CMK (cell line): ENCODE results near the gene POU2AF1.

Experiments used
- DNase-seq: peaks from one replicate; pipeline ENCODE4 v3.0.0-alpha.2; 2010; ENCODE audit warnings: low read depth

The POU2AF1 gene

GRCh38 chr11:111360150-111361043 is 18.7 kb downstream of the POU2AF1 start:
- DNase-seq: no peak

DNA sequence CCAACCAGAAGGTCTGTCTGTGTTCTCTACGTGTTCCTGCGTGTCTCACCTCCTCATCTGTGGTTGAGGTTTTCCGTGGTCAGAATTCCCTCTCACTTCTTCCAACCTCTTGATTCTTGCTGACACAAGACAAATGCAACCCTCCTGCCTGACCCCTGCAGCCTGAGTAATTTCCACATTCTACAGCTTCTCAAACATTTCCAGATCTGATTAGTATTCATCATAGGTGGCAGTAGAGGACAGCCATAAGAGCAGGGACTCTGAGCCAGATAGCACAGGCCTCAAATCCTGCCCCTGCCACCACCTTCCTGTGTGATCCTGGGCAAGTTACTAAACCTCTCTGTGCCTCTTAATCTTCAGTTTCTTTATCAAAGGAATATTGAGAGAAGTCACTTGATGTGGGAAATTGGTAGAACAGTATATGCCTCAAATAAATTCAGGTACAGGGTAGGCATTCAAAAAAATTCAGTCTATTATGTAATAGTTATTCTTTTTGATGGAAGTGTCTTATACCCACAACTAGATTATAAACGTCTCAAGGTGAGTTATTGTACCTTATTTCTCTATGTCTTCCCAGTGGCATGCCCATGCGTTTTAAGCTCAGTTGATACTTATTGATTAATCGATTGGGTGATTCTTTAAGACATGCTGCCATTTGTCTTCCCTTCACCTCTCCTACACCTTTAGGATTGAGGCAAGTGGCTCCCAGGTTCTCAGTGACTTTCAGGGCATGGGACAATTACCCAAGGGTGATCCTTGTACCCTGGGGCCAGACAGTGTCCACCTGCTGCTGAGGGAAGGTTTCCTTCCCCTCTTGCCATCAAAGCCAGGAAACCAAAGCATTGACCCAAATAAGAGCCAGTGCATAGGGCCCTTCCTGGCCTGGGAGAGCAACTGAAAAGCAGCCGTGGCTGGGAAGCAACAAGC is 19.6 kb downstream of the POU2AF1 start:
- DNase-seq: no peak

DNA sequence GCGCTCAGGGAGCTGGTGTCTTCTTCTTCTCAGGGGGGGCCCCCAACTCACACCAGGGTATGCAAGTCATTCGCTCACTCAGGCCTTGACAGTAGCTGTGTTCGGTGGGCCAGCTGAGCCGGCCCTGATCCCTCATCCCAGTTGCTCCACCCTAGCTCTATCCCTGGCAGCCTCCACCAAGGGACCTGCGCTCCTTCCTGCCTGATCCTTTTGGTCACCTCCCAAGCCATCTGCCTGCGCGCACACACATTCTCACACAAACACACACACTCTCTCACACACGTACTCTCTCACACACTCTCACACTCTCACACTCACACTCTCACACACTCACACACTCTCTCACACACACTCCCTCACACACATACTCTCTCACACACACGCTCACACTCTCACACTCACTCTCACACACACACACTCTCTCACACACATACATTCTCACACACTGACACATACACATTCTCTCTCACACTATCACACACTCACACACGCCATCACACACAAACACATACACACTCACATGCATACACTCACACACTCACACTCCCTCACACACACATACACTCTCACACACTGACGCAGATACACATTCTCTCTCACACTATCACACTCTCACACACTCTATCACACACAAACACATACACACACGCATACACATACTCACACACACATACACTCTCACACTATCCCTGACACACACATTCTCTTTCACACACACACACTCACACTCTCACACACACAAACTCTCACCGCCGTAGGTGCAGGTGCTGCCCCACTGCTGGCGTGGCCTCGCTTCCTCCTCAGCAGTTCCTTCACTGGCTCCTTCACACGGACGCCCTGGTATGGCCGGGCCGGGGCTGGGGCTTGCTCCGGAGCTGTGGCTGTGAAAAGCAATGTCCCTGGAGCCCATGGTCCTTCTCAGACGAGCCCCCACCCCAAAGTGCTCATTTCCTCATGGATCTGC is 20.8 kb downstream of the POU2AF1 start:
- no peak for DNase-seq

DNA sequence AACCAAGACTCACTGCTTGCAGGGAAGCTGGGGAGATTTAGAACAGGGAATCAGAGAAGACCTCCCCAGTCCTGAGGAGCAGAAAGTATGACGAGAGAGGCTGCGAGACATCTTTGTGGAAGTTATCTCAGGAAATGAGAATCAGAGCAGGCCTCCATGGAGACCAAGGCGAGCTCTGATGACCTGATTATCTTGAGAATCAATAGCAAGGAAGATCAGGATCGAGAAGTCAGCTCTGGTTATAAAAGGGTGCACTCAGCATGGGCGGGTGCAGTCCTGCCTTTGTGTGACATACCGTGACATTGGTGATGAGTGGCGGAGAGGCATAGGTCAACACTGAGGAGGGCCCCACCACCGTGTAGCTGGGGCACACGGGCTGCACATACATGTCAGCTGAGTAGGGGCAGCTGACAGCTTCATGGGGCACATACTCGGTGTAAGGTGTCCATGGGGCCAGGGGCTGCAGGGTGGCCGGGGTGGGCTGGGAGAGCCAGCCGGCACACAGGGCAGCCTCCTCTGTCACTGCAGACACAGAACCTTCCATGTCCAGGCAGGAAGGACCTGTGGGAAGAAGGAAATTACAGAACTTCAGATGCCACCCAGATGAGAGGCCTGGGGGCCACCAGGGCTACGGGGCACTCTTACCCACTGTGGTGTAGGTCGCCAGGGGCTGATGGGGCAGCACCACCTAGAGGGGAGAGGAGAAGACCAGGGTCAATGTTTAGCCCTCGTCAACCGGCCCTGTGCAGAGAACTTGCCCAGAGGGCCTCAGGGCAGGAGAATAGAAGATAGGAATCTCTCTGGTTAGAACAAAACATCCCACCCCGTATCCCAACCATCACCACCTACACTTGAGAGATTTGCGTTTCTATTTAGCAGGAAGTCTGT is 21.7 kb downstream of the POU2AF1 start:
- DNase-seq: no peak

DNA sequence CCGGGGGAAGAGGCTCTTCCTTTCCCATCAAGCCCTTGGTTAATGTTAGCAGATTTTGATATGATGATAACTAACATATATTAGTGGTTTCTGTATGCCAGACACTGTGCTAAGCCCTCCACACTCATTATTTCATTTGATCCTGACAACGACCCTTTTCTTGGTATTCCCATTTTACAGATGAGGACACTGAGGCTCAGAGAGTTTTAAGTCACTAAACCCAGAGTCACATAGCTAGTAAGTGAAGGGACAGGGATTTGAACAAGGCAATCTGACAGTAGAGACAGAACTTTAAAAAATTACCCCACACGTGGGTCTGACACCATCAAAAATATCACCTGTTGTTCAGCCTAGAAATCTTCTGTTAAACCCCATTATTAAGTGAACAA is 22.4 kb downstream of the POU2AF1 start:
- no peak for DNase-seq

GRCh38 chr11:111355956-111356659 is 23.0 kb downstream of the POU2AF1 start:
- DNase-seq: no peak

GRCh38 chr11:111355101-111355500 is 24.0 kb downstream of the POU2AF1 start:
- DNase-seq: no peak

DNA sequence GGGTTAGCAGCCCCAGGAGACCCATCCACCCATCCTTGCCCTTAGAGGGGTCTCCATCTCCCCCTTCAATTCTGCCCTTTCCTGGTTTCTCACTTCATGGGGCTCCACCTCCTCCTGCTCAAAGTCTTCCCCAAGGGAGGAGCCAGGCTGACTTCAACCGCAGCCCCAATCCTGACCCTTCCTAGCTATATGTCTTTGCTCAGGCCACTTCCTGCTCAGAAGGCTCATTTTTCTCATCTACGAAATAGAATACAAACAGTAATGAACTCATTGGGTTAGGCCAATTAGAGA is 24.5 kb downstream of the POU2AF1 start:
- DNase-seq: no peak

DNA sequence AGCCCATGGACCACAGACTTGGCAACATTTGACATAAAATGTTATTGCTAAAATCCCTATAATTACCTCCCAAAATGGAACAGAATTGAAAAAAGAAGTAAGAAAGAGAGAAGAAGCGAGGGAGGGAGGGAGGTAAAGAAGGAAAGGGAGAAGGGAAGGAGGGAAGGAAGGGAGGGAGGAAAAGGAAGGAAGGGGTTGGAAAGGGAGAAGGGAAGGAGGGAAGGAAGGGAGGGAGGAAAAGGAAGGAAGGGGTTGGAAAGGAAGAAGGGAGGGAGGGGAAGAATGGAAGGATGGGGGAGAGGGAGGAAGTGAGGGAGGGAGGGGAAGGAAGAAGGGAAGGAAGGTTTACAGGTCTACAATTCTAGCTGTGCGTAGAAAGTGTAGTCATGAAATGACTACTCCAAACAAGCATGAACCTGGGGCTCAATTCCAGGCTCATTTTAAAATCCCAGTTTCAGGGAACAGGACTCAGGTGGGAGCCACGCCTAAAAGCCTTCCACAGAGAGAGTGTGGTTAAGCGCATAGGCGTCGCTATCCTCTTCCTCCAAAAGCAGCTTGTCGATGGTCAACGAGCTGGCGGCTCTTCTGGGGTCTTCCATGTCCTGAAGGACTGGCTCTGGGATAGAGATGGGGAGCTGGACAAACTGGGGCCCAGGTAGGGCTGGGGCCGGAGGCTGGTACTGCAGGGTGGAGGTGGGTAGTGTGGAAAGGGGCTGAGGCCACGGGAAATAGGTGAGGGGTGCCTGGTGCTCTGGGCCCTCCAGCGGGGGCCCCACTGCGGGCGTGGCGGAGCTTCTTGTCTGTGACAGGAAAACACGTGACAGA is 25.1 kb downstream of the POU2AF1 start:
- DNase-seq: no peak

GRCh38 chr11:111352935-111353710 is 26.0 kb downstream of the POU2AF1 start:
- no peak for DNase-seq

GRCh38 chr11:111352231-111352746 is 26.8 kb downstream of the POU2AF1 start:
- no peak for DNase-seq

- DNase-seq: no peak
Measured at GRCh38 chr11:111351374-111352055, 27.6 kb downstream of the POU2AF1 start.

- no peak for DNase-seq
Measured at GRCh38 chr11:111350811-111351210, 28.3 kb downstream of the POU2AF1 start.

GRCh38 chr11:111349191-111349695 is 29.8 kb downstream of the POU2AF1 start:
- no peak for DNase-seq

DNA sequence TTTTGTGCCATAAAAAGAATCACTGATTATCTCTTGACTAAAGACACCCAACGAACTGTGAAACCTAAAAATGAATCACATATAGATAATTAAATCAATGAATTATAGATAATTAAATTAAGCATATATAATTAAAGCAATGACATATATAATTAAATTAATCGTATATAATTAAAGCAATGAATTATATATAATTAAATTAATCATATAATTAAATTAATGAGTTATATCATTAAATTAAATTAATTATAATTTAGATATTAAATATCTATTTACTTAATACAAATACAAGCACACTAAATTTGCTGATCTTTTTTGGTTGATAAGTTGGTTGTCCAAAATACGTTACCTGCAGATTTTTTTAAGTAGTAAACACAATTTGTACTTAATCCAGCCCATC is 30.9 kb downstream of the POU2AF1 start:
- no peak for DNase-seq

DNA sequence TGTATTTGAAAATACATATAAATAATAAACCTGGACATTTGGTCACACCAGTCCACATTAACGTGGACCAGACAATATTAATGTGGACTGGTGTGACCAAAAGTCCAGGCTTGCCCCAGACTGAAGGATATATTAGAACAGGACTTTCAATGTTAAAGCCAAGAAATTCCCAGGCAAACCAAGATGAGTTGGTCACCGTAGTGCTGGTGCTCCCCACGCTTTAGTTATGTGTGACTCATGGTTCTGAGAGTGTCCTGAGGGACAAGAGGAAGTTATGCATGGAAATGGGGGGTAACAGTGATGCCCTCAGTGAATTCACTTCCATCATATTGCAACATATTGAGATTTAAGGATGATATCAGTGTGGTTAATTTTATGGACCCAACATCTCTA is 31.4 kb downstream of the POU2AF1 start:
- DNase-seq: no peak

- no peak for DNase-seq
Measured at GRCh38 chr11:111347002-111347722, 31.9 kb downstream of the POU2AF1 start.
